OCI-LY3 (cell line): ENCODE measurements around the gene TMPRSS5.

Experiments used
- EZH2phosphoT487 ChIP-seq: fragments of 200-600 bp; shearing (Covaris generic); IDR thresholded peaks from 2 replicates; pipeline ENCODE4 v1.6.1; 2018; ENCODE audit warnings: antibody characterized with exemption, mixed run types, low read depth
- TF ChIP-seq, protein P1 (sequence below): fragments of 200-600, 300-600 bp; sonication (generic); IDR thresholded peaks from 2 replicates; pipeline ENCODE4 v1.5.1; 2014; ENCODE audit warnings: antibody characterized with exemption, low read length, low read depth

GRCh38 chr11:113637636-113638035 is 68.5 kb downstream of the TMPRSS5 start:
- TF ChIP-seq, protein P1, sequence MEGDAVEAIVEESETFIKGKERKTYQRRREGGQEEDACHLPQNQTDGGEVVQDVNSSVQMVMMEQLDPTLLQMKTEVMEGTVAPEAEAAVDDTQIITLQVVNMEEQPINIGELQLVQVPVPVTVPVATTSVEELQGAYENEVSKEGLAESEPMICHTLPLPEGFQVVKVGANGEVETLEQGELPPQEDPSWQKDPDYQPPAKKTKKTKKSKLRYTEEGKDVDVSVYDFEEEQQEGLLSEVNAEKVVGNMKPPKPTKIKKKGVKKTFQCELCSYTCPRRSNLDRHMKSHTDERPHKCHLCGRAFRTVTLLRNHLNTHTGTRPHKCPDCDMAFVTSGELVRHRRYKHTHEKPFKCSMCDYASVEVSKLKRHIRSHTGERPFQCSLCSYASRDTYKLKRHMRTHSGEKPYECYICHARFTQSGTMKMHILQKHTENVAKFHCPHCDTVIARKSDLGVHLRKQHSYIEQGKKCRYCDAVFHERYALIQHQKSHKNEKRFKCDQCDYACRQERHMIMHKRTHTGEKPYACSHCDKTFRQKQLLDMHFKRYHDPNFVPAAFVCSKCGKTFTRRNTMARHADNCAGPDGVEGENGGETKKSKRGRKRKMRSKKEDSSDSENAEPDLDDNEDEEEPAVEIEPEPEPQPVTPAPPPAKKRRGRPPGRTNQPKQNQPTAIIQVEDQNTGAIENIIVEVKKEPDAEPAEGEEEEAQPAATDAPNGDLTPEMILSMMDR, result no peak
- TF ChIP-seq EZH2phosphoT487, result no peak
